ENCODE data around the gene CPA5. TPM values are rescaled to one million over a fixed set of nuclear protein-coding genes. Genes with fewer than 3 reads are reported as not detected.

Gene CPA5
- total RNA-seq, 1 donor from 2014 or later: not detected

- peaks cover 7% of the 10 kb centered on the region for H3K27me3 Mint-ChIP-seq (ENCODE audit: unreplicated experiment)
- no peak for DNase-seq
- no peaks in the 10 kb centered on the region for H3K36me3 Mint-ChIP-seq (ENCODE audit: unreplicated experiment)
- no peak overlapping the region for H3K27ac Mint-ChIP-seq (ENCODE audit: unreplicated experiment)
- H3K4me1 Mint-ChIP-seq (ENCODE audit: low read depth, unreplicated experiment): peaks cover 6% of the 10 kb centered on the region
- no peak overlapping the region for H3K4me3 Mint-ChIP-seq (ENCODE audit: unreplicated experiment)
- TF ChIP-seq, protein P1, sequence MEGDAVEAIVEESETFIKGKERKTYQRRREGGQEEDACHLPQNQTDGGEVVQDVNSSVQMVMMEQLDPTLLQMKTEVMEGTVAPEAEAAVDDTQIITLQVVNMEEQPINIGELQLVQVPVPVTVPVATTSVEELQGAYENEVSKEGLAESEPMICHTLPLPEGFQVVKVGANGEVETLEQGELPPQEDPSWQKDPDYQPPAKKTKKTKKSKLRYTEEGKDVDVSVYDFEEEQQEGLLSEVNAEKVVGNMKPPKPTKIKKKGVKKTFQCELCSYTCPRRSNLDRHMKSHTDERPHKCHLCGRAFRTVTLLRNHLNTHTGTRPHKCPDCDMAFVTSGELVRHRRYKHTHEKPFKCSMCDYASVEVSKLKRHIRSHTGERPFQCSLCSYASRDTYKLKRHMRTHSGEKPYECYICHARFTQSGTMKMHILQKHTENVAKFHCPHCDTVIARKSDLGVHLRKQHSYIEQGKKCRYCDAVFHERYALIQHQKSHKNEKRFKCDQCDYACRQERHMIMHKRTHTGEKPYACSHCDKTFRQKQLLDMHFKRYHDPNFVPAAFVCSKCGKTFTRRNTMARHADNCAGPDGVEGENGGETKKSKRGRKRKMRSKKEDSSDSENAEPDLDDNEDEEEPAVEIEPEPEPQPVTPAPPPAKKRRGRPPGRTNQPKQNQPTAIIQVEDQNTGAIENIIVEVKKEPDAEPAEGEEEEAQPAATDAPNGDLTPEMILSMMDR (IDR thresholded peaks at IDR 0.05; ENCODE audit: partially characterized antibody, unreplicated experiment): no peak
- peaks cover 10% of the 10 kb centered on the region for H3K9me3 Mint-ChIP-seq (ENCODE audit: unreplicated experiment)
Measured at GRCh38 chr7:130384841-130385599, 40.4 kb downstream of the CPA5 start.

GRCh38 chr7:130385600-130386066, 41.0 kb downstream of the CPA5 start:
- Mint-ChIP-seq H3K4me3 (ENCODE audit: unreplicated experiment) (no peak overlapping the region), H3K36me3 (ENCODE audit: unreplicated experiment) (no peaks in the 10 kb centered on the region), H3K27ac (ENCODE audit: unreplicated experiment) (peak overlapping the region; percentile 52), H3K27me3 (ENCODE audit: unreplicated experiment) (peaks cover 7% of the 10 kb centered on the region), H3K9me3 (ENCODE audit: unreplicated experiment) (peaks cover 10% of the 10 kb centered on the region), H3K4me1 (ENCODE audit: low read depth, unreplicated experiment) (peaks cover 2% of the 10 kb centered on the region)
- TF ChIP-seq, protein P1 (IDR thresholded peaks at IDR 0.05; ENCODE audit: partially characterized antibody, unreplicated experiment): no peak
- DNase-seq: no peak

- Mint-ChIP-seq H3K27ac (ENCODE audit: unreplicated experiment) (no peak overlapping the region), H3K27me3 (ENCODE audit: unreplicated experiment) (peaks cover 7% of the 10 kb centered on the region), H3K9me3 (ENCODE audit: unreplicated experiment) (peaks cover 10% of the 10 kb centered on the region), H3K4me3 (ENCODE audit: unreplicated experiment) (no peak overlapping the region), H3K36me3 (ENCODE audit: unreplicated experiment) (no peaks in the 10 kb centered on the region), H3K4me1 (ENCODE audit: low read depth, unreplicated experiment) (peaks cover 3% of the 10 kb centered on the region)
- no peak for DNase-seq
- TF ChIP-seq, protein P1 (IDR thresholded peaks at IDR 0.05; ENCODE audit: partially characterized antibody, unreplicated experiment): no peak
Measured at GRCh38 chr7:130386876-130387275, 42.3 kb downstream of the CPA5 start.

GRCh38 chr7:130387306-130387627, 42.7 kb downstream of the CPA5 start:
- no peaks in the 10 kb centered on the region for H3K36me3 Mint-ChIP-seq (ENCODE audit: unreplicated experiment)
- no peak for DNase-seq
- H3K4me3 Mint-ChIP-seq (ENCODE audit: unreplicated experiment): no peak overlapping the region
- H3K4me1 Mint-ChIP-seq (ENCODE audit: low read depth, unreplicated experiment): peaks cover 7% of the 10 kb centered on the region
- no peak overlapping the region for H3K27ac Mint-ChIP-seq (ENCODE audit: unreplicated experiment)
- peaks cover 10% of the 10 kb centered on the region for H3K9me3 Mint-ChIP-seq (ENCODE audit: unreplicated experiment)
- TF ChIP-seq, protein P1 (IDR thresholded peaks at IDR 0.05; ENCODE audit: partially characterized antibody, unreplicated experiment): no peak
- H3K27me3 Mint-ChIP-seq (ENCODE audit: unreplicated experiment): peaks cover 6% of the 10 kb centered on the region

DNA sequence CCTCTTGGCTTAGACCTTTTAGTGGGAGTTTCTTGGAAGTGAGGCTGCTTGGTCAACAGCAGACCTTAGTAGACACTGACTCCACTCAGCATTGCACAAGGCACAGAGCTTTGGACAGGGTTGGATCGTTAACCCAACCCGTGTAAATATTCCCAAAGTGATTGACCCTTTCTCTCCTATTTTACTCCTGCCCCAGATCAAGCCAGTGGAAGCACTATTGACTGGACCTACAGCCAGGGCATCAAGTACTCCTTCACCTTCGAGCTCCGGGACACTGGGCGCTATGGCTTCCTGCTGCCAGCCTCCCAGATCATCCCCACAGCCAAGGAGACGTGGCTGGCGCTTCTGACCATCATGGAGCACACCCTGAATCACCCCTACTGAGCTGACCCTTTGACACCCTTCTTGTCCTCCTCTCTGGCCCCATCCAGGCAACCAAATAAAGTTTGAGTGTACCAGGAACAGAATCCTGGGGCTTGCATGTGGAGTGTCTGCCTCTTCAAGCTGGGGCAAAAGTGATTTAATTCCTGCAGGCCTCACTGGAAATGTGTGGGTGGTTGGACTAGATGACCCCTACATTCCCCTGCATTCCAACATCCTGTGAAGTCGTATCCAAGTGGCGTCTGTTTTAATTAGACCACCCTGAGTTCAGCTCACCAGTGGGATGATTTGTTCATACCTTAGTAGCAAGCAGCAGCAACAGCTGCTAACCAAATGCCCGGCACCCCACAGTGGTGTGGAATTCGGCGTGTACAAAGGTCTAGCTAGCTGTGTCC, 43.2 kb downstream of the CPA5 start:
- Mint-ChIP-seq H3K27me3 (ENCODE audit: unreplicated experiment) (peaks cover 6% of the 10 kb centered on the region), H3K9me3 (ENCODE audit: unreplicated experiment) (peaks cover 11% of the 10 kb centered on the region), H3K4me3 (ENCODE audit: unreplicated experiment) (no peak overlapping the region), H3K4me1 (ENCODE audit: low read depth, unreplicated experiment) (peaks cover 12% of the 10 kb centered on the region), H3K27ac (ENCODE audit: unreplicated experiment) (no peak overlapping the region), H3K36me3 (ENCODE audit: unreplicated experiment) (no peaks in the 10 kb centered on the region)
- TF ChIP-seq, protein P1 (IDR thresholded peaks at IDR 0.05; ENCODE audit: partially characterized antibody, unreplicated experiment): no peak
- no peak for DNase-seq
